HEK293 (cell line): Measurements from ENCODE around the gene FAM120B.
"Not testable (repeated sequence)": the region's sequence is repeated elsewhere in the genome, so short reads cannot be mapped to it uniquely, and the experiment has no call there.

ENCODE experiments used
- CTCF ChIA-PET: fragments of 350-600 bp; formaldehyde crosslinking; extraction: SDS; loops from one replicate; lab custom pipeline; 2021; ENCODE audit warnings: antibody characterized with exemption; lab: Yijun Ruan, JAX
- POLR2A ChIA-PET: fragments of 300-600 bp; formaldehyde crosslinking; extraction: SDS; loops from one replicate; lab custom pipeline; 2020; ENCODE audit warnings: antibody characterized with exemption, inconsistent platforms; lab: Yijun Ruan, JAX
- H3K27ac ChIP-seq: fragments of 200-500 bp; sonication (Bioruptor generic); 2 replicates; pipeline ENCODE4 v1.5.1; 2014; ENCODE audit warnings: low read depth, low read length, control low read depth, inconsistent platforms; ENCODE audit errors: extremely low read depth
- H3K36me3 ChIP-seq, 2 experiments: fragments of 200-500 bp in 1 of 2; sonication (Bioruptor generic) in 1 of 2; 1 replicate in 1 of 2; 2 replicates in 1 of 2; pipeline ENCODE4 v1.5.1; 2014 to 2017; ENCODE audit warnings: inconsistent platforms in 2 of 2, low read length in 2 of 2; ENCODE audit not compliant: control insufficient read depth in 2 of 2, insufficient read depth in 1 of 2
- H3K4me1 ChIP-seq: fragments of 200-500 bp; sonication (Bioruptor generic); 2 replicates; pipeline ENCODE4 v1.5.1; 2014; ENCODE audit warnings: mild to moderate bottlenecking, low read length, inconsistent platforms; ENCODE audit not compliant: control insufficient read depth, insufficient read depth
- H3K4me3 ChIP-seq: 2 replicates; pipeline ENCODE4 v1.5.1; 2011; ENCODE audit warnings: low read depth, mild to moderate bottlenecking, control low read depth, low read length, moderate library complexity
- H3K9me3 ChIP-seq: fragments of 200-500 bp; sonication (Bioruptor generic); 2 replicates; pipeline ENCODE4 v1.5.1; 2014; ENCODE audit warnings: low read depth, low read length, inconsistent platforms; ENCODE audit not compliant: control insufficient read depth, insufficient read depth
- ATF2 ChIP-seq: fragments of 450-650 bp; formaldehyde crosslinking; IDR thresholded peaks from 2 replicates; pipeline ENCODE4 v1.5.1; 2016; ENCODE audit warnings: missing biosample characterization, missing genetic modification characterization, low read depth
- KLF17 ChIP-seq: fragments of 450-650 bp; formaldehyde crosslinking; IDR thresholded peaks from 2 replicates; pipeline ENCODE4 v1.5.1; 2016; ENCODE audit warnings: missing biosample characterization, missing genetic modification characterization
- OSR2 ChIP-seq: fragments of 450-650 bp; formaldehyde crosslinking; IDR thresholded peaks from 2 replicates; pipeline ENCODE4 v1.5.1; 2016; ENCODE audit warnings: missing biosample characterization, missing genetic modification characterization
- SCRT1 ChIP-seq: fragments of 450-650 bp; formaldehyde crosslinking; IDR thresholded peaks from 2 replicates; pipeline ENCODE4 v1.5.1; 2016; ENCODE audit warnings: missing biosample characterization, missing genetic modification characterization, borderline replicate concordance
- ZBTB17 ChIP-seq: fragments of 450-650 bp; formaldehyde crosslinking; IDR thresholded peaks from 2 replicates; pipeline ENCODE4 v1.5.1; 2016; ENCODE audit warnings: missing biosample characterization, missing genetic modification characterization
- ZFP69B ChIP-seq: fragments of 450-650 bp; formaldehyde crosslinking; IDR thresholded peaks from 2 replicates; pipeline ENCODE4 v1.5.1; 2016; ENCODE audit warnings: missing biosample characterization, missing genetic modification characterization
- ZNF146 ChIP-seq: fragments of 450-650 bp; formaldehyde crosslinking; IDR thresholded peaks from 2 replicates; pipeline ENCODE4 v1.5.1; 2016; ENCODE audit warnings: missing biosample characterization, missing genetic modification characterization
- ZNF155 ChIP-seq: fragments of 450-650 bp; formaldehyde crosslinking; IDR thresholded peaks from 2 replicates; pipeline ENCODE4 v1.5.1; 2016; ENCODE audit warnings: missing biosample characterization, missing genetic modification characterization
- ZNF18 ChIP-seq: fragments of 450-650 bp; formaldehyde crosslinking; IDR thresholded peaks from 2 replicates; pipeline ENCODE4 v1.5.1; 2016; ENCODE audit warnings: missing biosample characterization, missing genetic modification characterization
- ZNF184 ChIP-seq: fragments of 450-650 bp; IDR thresholded peaks from 2 replicates; pipeline ENCODE4 v1.5.1; 2018; ENCODE audit warnings: missing biosample characterization, mild to moderate bottlenecking, missing genetic modification characterization
- ZNF311 ChIP-seq: fragments of 450-650 bp; formaldehyde crosslinking; IDR thresholded peaks from 2 replicates; pipeline ENCODE4 v1.5.1; 2017; ENCODE audit warnings: missing biosample characterization, missing genetic modification characterization, borderline replicate concordance
- ZNF398 ChIP-seq: fragments of 450-650 bp; formaldehyde crosslinking; IDR thresholded peaks from 2 replicates; pipeline ENCODE4 v1.5.1; 2017; ENCODE audit warnings: missing biosample characterization, missing genetic modification characterization
- ZNF830 ChIP-seq: fragments of 450-650 bp; IDR thresholded peaks from 2 replicates; pipeline ENCODE4 v1.5.0; 2018; ENCODE audit warnings: missing biosample characterization, missing genetic modification characterization, low read depth, mild to moderate bottlenecking, moderate library complexity

Gene FAM120B

GRCh38 chr6:170317718-170318117 lies 11.2 kb downstream of the FAM120B start (continued):
- TF ChIP-seq ZNF184 (tag by site-specific recombination) (no peak), ZFP69B (tag by site-specific recombination) (no peak), ATF2 (tag by site-specific recombination) (no peak), ZNF155 (tag by site-specific recombination) (no peak), SCRT1 (tag by site-specific recombination) (no peak), ZBTB17 (tag by site-specific recombination) (no peak), KLF17 (tag by site-specific recombination) (no peak)

GRCh38 chr6:170329321-170329720 lies 22.8 kb downstream of the FAM120B start:
- Histone ChIP-seq H3K9me3 (no peaks in the 10 kb centered on the region), H3K4me3 (no peak overlapping the region), H3K27ac (no peak overlapping the region), H3K36me3 (peaks cover 35 to 91% of the 10 kb centered on the region in 2 experiments), H3K4me1 (no peaks in the 10 kb centered on the region)
- no peak for TF ChIP-seq ZNF18 (tag by site-specific recombination)
- no peak for TF ChIP-seq ZNF830 (tag by site-specific recombination)
- TF ChIP-seq ZNF311 (tag by site-specific recombination), result no peak
- TF ChIP-seq ZNF398, result no peak
- TF ChIP-seq OSR2 (tag by site-specific recombination), result no peak
- TF ChIP-seq, all 188 proteins: peak for 0
- ChIA-PET POLR2A (interaction anchor here (1.6 kb wide), 1 partner anchor 22 kb away, joined by 3 read pairs; no protein-coding TSS in a partner anchor), CTCF (interaction anchor here (0.6 kb wide), 1 partner anchor 119 kb away, joined by 3 read pairs; no protein-coding TSS in a partner anchor)

- CTCF ChIA-PET, H3K4me1 ChIP-seq, H3K27ac ChIP-seq, H3K4me3 ChIP-seq: not testable (repeated sequence)
- TF ChIP-seq ZNF146 (tag by site-specific recombination), result peak; percentile 92
- TF ChIP-seq, all 188 proteins: peak for 1; not testable (repeated sequence) for 187
- H3K9me3 ChIP-seq, POLR2A ChIA-PET: not testable (repeated sequence)
- H3K36me3 ChIP-seq, result peaks cover 22 to 54% of the 10 kb centered on the region in 2 experiments
These were observed 28.6 kb downstream of the FAM120B start for GRCh38 chr6:170335199-170335598.
